ENCODE results near the gene ZFYVE27. TPM values are rescaled to one million over a fixed set of nuclear protein-coding genes. Genes with fewer than 3 reads are reported as not detected.
"Not testable (repeated sequence)": the region's sequence is repeated elsewhere in the genome, so short reads cannot be mapped to it uniquely, and the experiment has no call there.

ZFYVE27 gene
- total RNA-seq: 10 to 100 TPM; 10.1 to 16.0 (median 13.4) TPM

GRCh38 chr10:97736902-97737769 lies at the start of gene ZFYVE27:
ZFYVE27 (plus strand) TSS chr10:97737128; CDS start chr10:97738478, 1,350 bp downstream.
- peak; percentile 52 for DNase-seq
- Histone ChIP-seq H3K9me3 (no peaks in the 10 kb centered on the region), H3K27me3 (no peaks in the 10 kb centered on the region), H3K27ac (peak within 1 kb of the TSS; percentile 91 to 98 (median 96)), H3K4me3 (peak within 1 kb of the TSS; percentile 66 to 94 (median 90)), H3K4me1 (peaks cover 9 to 41% (median 17%) of the 10 kb centered on the region in 3 donors), H3K36me3 (peaks cover 0 to 33% (median 0%) of the 10 kb centered on the region in 3 donors)
- peak in 3 of 4 donors; percentile 76 to 98 (median 95) for TF ChIP-seq POLR2A (IDR thresholded peaks at IDR 0.05)
- peak in 2 of 6 experiments; percentile 1 to 23 for TF ChIP-seq CTCF (IDR thresholded peaks at IDR 0.05)
- intact Hi-C loops (cut with DNase I): loop anchor here (5.0 to 10.0 kb wide), 2 partner anchors 40 to 62 kb away; no protein-coding TSS in a partner anchor
- 0% methylated on average over 8 to 11 of the region's 72 CpGs for WGBS, 2 donors

- Histone ChIP-seq H3K27ac (peak overlapping the region; percentile 88 to 97 (median 94)), H3K4me3 (peak overlapping the region; percentile 55 to 86 (median 70)), H3K36me3 (no peaks in the 10 kb centered on the region), H3K27me3 (no peaks in the 10 kb centered on the region), H3K4me1 (peaks cover 42 to 73% (median 52%) of the 10 kb centered on the region in 3 donors), H3K9me3 (no peaks in the 10 kb centered on the region)
- no peak for TF ChIP-seq CTCF (IDR thresholded peaks at IDR 0.05)
- no peak for TF ChIP-seq POLR2A (IDR thresholded peaks at IDR 0.05)
- intact Hi-C loops (cut with DNase I): no loop called here
- 52 to 56% methylated on average over 12 to 14 of the region's 14 CpGs for WGBS, 2 donors
- DNase-seq: no peak
Measured at GRCh38 chr10:97687785-97688781, 48.8 kb upstream of the ZFYVE27 start.

- H3K36me3 ChIP-seq: no peaks in the 10 kb centered on the region
- DNase-seq: no peak
- intact Hi-C loops (cut with DNase I): no loop called here
- no peak overlapping the region for H3K4me3 ChIP-seq
- peaks cover 32 to 58% (median 39%) of the 10 kb centered on the region in 3 donors for H3K4me1 ChIP-seq
- H3K27me3 ChIP-seq: no peaks in the 10 kb centered on the region
- no peaks in the 10 kb centered on the region for H3K9me3 ChIP-seq
- no peak for TF ChIP-seq CTCF (IDR thresholded peaks at IDR 0.05)
- TF ChIP-seq POLR2A (IDR thresholded peaks at IDR 0.05): peak in 1 of 4 donors; percentile 18
- peak overlapping the region; percentile 88 to 97 (median 94) for H3K27ac ChIP-seq
- 47 to 62% methylated on average over 4 of the region's 5 CpGs for WGBS, 2 donors
Measured at GRCh38 chr10:97689559-97690020, 47.3 kb upstream of the ZFYVE27 start.

- intact Hi-C loops (cut with DNase I): no loop called here
Measured at GRCh38 chr10:97690133-97690532, 46.8 kb upstream of the ZFYVE27 start.

GRCh38 chr10:97698072-97698655 lies 38.8 kb upstream of the ZFYVE27 start:
- intact Hi-C loops (cut with DNase I): loop anchor here (5.0 kb wide), 1 partner anchor 39 kb away; the partner anchor contains the start of gene ZFYVE27
- 69 to 72% methylated on average over 3 to 10 of the region's 11 CpGs for WGBS, 2 donors

More at GRCh38 chr10:97690133-97690532, 46.8 kb upstream of the ZFYVE27 start:
- Histone ChIP-seq H3K27me3 (no peaks in the 10 kb centered on the region), H3K36me3 (no peaks in the 10 kb centered on the region), H3K27ac (peak overlapping the region; percentile 88 to 97 (median 94)), H3K4me3 (no peak overlapping the region), H3K9me3 (no peaks in the 10 kb centered on the region), H3K4me1 (peaks cover 29 to 52% (median 36%) of the 10 kb centered on the region in 3 donors)
- DNase-seq: no peak
- TF ChIP-seq POLR2A (IDR thresholded peaks at IDR 0.05) (no peak), CTCF (IDR thresholded peaks at IDR 0.05) (no peak)
- WGBS, 2 donors: 37 to 51% methylated on average over 3 of the region's 3 CpGs

More at GRCh38 chr10:97698072-97698655, 38.8 kb upstream of the ZFYVE27 start:
- H3K27ac ChIP-seq, H3K27me3 ChIP-seq, H3K36me3 ChIP-seq, DNase-seq, H3K4me1 ChIP-seq, H3K9me3 ChIP-seq, H3K4me3 ChIP-seq: not testable (repeated sequence)

Data from esophagus squamous epithelium (tissue), 5 donors.